Panc1 (cell line): ENCODE data around the gene MDC1. TPM values are rescaled to one million over a fixed set of nuclear protein-coding genes. Genes with fewer than 3 reads are reported as not detected.

Experiments
- ATAC-seq: fragments of 200-7000 bp; cut with Tn5 transposase; 2 replicates; pipeline ENCODE4 v1.9.1; 2020; ENCODE audit warnings: mild to moderate bottlenecking, moderate library complexity
- BruUV-seq: library from RNA; stranded (reverse); fragments of 400-500 nt; replicated peaks from 2 replicates; lab custom pipeline; 2021; lab: Mats Ljungman, UMichigan
- CTCF ChIA-PET: fragments of 300-600 bp; sonication (Branson Sonifier 250); formaldehyde crosslinking; loops from one replicate; lab custom pipeline; 2022; ENCODE audit warnings: antibody characterized with exemption; lab: Charles Lee
- POLR2A ChIA-PET: fragments of 300-600 bp; sonication (Branson Sonifier 250); formaldehyde crosslinking; loops from one replicate; lab custom pipeline; 2022; ENCODE audit warnings: antibody characterized with exemption; lab: Charles Lee
- DNase-seq: peaks from one replicate; pipeline ENCODE4 v3.0.0-alpha.2; 2010; ENCODE audit warnings: low read depth, low spot score
- H3K27ac ChIP-seq: 2 replicates; pipeline ENCODE4 v1.5.1; 2011; ENCODE audit warnings: mild to moderate bottlenecking, low read length, inconsistent platforms
- H3K27me3 ChIP-seq: fragments of 200-500 bp; sonication (Bioruptor generic); 2 replicates; pipeline ENCODE4 v1.6.0; 2014; ENCODE audit warnings: low read length, inconsistent platforms; ENCODE audit not compliant: control insufficient read depth, insufficient read depth
- H3K36me3 ChIP-seq: fragments of 200-500 bp; sonication (Bioruptor generic); 2 replicates; pipeline ENCODE4 v1.5.1; 2014; ENCODE audit warnings: inconsistent platforms, mild to moderate bottlenecking, low read length, moderate library complexity; ENCODE audit not compliant: control insufficient read depth, insufficient read depth
- H3K4me1 ChIP-seq: 2 replicates; pipeline ENCODE4 v1.5.1; 2011; ENCODE audit warnings: inconsistent platforms, mild to moderate bottlenecking, low read length, moderate library complexity; ENCODE audit not compliant: control insufficient read depth, insufficient read depth
- H3K4me3 ChIP-seq, 2 experiments: 2 replicates each; pipeline ENCODE4 v1.5.1; 2011 to 2012; ENCODE audit warnings: low read depth in 2 of 2, low read length in 2 of 2, mild to moderate bottlenecking in 2 of 2, inconsistent platforms in 1 of 2, moderate library complexity in 1 of 2
- H3K9me3 ChIP-seq: fragments of 200-500 bp; sonication (Bioruptor generic); 2 replicates; pipeline ENCODE4 v1.5.1; 2014; ENCODE audit warnings: low read depth, mild to moderate bottlenecking, inconsistent platforms, low read length, moderate library complexity; ENCODE audit not compliant: control insufficient read depth, insufficient read depth
- CTCF ChIP-seq: fragments of 450-650 bp; IDR thresholded peaks from 2 replicates; pipeline ENCODE4 v1.5.1; 2017; ENCODE audit warnings: mild to moderate bottlenecking
- POLR2AphosphoS5 ChIP-seq: IDR thresholded peaks from 2 replicates; pipeline ENCODE4 v1.6.1; 2012; ENCODE audit warnings: mild to moderate bottlenecking, low read depth, low read length, moderate library complexity
- SIN3A ChIP-seq: IDR thresholded peaks from 2 replicates; pipeline ENCODE4 v1.6.1; 2012; ENCODE audit warnings: low read depth, mild to moderate bottlenecking, low read length, moderate library complexity, borderline replicate concordance; ENCODE audit not compliant: insufficient read depth
- TCF7L2 ChIP-seq: IDR thresholded peaks from 2 replicates; pipeline ENCODE4 v1.6.1; 2011; ENCODE audit warnings: mild to moderate bottlenecking, low read depth, low read length, inconsistent platforms
- in situ Hi-C: cut with HindIII; loops from 2 replicates; pipeline ENCODE4 v1.10.0; 2016; ENCODE audit warnings: low sequenced_read_pairs, low pct_unique_long_range_greater_than_20kb
- intact Hi-C: fragments of 100-400 bp; cut with micrococcal nuclease; formaldehyde crosslinking; loops from one replicate; pipeline ENCODE4 v1.10.0; 2022; ENCODE audit not compliant: unreplicated experiment
- total RNA-seq: library from RNA; stranded (reverse); gene quantifications from one replicate; pipeline ENCODE4 v1.2.1, GENCODE V29; 2021; ENCODE audit not compliant: unreplicated experiment
- TF ChIP-seq, protein P1 (sequence below), 2 experiments: IDR thresholded peaks; 2 replicates each; pipeline ENCODE4 v1.6.1; 2011 to 2012; ENCODE audit warnings: low read depth in 2 of 2, control low read depth in 1 of 2, low read length in 1 of 2, mild to moderate bottlenecking in 1 of 2, moderate library complexity in 1 of 2; ENCODE audit not compliant: insufficient read depth in 1 of 2

MDC1 gene
- total RNA-seq, 1 experiment from 2014 or later = 68.6 TPM

DNA sequence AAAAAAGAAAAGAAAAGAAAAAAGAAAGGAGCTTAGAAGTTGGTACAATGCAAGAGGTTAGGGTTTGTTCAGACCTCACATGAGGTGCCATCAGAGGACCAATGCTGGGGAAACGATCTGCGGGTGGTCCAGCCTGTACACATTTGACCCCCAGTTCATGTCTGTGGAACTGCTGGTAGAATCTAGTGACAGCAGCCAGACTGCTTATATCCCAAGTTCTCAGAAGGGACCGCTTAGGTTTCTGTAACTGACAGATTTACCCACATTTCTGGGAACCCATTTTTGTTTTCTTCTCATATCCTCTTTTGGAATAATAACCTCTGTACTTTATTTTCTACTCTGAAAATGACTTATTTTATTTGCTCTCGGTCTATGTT is 35.3 kb downstream of the MDC1 start:
- Histone ChIP-seq H3K9me3 (no peaks in the 10 kb centered on the region), H3K4me3 (peak overlapping the region; percentile 85 to 96), H3K36me3 (no peaks in the 10 kb centered on the region), H3K4me1 (peaks cover 30% of the 10 kb centered on the region), H3K27me3 (no peaks in the 10 kb centered on the region), H3K27ac (peak overlapping the region; percentile 96)
- ATAC-seq = no peak
- intact Hi-C loops = loop anchor here (1.0 to 5.0 kb wide), 3 partner anchors 41 to 406 kb away; no protein-coding TSS in a partner anchor
- POLR2A ChIA-PET = interaction anchor here (0.6 to 1.0 kb wide), 3 partner anchors 10 to 51 kb away, joined by 3 to 10 read pairs (median 5); no protein-coding TSS in a partner anchor
- BruUV-seq = no TSS peak
- TF ChIP-seq TCF7L2 (no peak), SIN3A (no peak), CTCF (no peak), POLR2AphosphoS5 (no peak)
- TF ChIP-seq, protein P1, sequence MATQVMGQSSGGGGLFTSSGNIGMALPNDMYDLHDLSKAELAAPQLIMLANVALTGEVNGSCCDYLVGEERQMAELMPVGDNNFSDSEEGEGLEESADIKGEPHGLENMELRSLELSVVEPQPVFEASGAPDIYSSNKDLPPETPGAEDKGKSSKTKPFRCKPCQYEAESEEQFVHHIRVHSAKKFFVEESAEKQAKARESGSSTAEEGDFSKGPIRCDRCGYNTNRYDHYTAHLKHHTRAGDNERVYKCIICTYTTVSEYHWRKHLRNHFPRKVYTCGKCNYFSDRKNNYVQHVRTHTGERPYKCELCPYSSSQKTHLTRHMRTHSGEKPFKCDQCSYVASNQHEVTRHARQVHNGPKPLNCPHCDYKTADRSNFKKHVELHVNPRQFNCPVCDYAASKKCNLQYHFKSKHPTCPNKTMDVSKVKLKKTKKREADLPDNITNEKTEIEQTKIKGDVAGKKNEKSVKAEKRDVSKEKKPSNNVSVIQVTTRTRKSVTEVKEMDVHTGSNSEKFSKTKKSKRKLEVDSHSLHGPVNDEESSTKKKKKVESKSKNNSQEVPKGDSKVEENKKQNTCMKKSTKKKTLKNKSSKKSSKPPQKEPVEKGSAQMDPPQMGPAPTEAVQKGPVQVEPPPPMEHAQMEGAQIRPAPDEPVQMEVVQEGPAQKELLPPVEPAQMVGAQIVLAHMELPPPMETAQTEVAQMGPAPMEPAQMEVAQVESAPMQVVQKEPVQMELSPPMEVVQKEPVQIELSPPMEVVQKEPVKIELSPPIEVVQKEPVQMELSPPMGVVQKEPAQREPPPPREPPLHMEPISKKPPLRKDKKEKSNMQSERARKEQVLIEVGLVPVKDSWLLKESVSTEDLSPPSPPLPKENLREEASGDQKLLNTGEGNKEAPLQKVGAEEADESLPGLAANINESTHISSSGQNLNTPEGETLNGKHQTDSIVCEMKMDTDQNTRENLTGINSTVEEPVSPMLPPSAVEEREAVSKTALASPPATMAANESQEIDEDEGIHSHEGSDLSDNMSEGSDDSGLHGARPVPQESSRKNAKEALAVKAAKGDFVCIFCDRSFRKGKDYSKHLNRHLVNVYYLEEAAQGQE (IDR thresholded peaks at IDR 0.05; ENCODE audit: insufficient read depth in 1 of 2, low read depth in 2 of 2, low read length in 1 of 2) = no peak
- in situ Hi-C loops = no loop called here
- no peak for DNase-seq
- CTCF ChIA-PET = interaction anchor here (0.6 to 1.3 kb wide), 3 partner anchors 20 to 49 kb away, joined by 3 to 4 read pairs (median 3); no protein-coding TSS in a partner anchor

DNA sequence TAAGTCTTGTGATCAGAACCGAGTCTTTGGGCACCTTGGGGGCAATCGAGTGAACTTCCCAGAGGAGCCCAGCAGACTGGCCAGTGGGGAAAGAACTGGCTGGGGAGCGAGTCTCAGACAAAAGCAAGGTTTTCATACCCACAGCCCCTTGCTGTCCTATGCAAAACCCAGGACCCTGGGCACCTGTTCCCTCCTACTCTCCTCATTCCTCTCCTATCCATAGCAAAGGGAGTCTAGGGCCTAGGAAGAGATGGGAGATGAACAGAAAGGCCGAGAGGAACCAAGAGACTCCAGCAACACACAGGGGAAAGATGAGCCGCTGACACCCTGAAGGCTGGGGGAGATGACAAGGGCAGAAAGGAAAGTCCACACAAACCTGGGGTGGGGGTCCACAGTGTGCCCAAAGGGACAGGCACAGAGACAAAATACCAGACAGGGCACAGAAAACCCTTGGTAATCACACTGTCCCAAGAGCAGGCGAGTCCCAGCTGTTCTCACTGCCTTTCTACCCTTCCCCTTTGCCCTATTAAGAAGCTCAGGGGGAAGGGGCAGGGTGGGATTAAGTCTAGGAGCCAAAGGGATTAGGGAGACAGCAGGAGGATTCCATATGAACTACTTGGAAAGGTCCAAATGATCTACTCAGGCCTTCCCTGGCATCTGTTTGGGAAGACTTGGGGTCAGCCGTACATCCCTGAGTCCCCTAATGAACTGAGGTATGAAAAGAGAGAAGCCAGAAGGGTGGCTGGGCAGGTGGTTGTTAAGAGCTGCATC is 37.1 kb downstream of the MDC1 start:
- Histone ChIP-seq H3K27ac (peak overlapping the region; percentile 64), H3K27me3 (no peaks in the 10 kb centered on the region), H3K4me1 (peaks cover 20% of the 10 kb centered on the region), H3K9me3 (no peaks in the 10 kb centered on the region), H3K36me3 (0 out of 2 replicates have a peak, but pooled peaks cover 2% of the 10 kb centered on the region), H3K4me3 (peak overlapping the region; percentile 1 to 45; a peak in 3 of 4 replicates)
- no peak for TF ChIP-seq SIN3A
- TF ChIP-seq TCF7L2 = no peak
- no peak for TF ChIP-seq POLR2AphosphoS5
- TF ChIP-seq CTCF = no peak
- TF ChIP-seq, protein P1 (IDR thresholded peaks at IDR 0.05; ENCODE audit: insufficient read depth in 1 of 2, low read depth in 2 of 2, low read length in 1 of 2) = no peak
- intact Hi-C loops (loop anchor here (2.0 to 5.0 kb wide), 3 partner anchors 51 to 407 kb away; no protein-coding TSS in a partner anchor), in situ Hi-C loops (no loop called here)
- POLR2A ChIA-PET = interaction anchor here (0.7 kb wide), 1 partner anchor 58 kb away, joined by 12 read pairs; no protein-coding TSS in a partner anchor
- no TSS peak for BruUV-seq
- CTCF ChIA-PET = interaction anchor here (0.6 to 1.3 kb wide), 5 partner anchors 8 to 51 kb away, joined by 3 to 11 read pairs (median 5); no protein-coding TSS in a partner anchor
- ATAC-seq (peak; percentile 8; the same call in 1 of the 2 replicates), DNase-seq (no peak)
